SU-DHL-6 (cell line): ENCODE measurements around the gene TPSB2.

Experiments used
- H2AFZ ChIP-seq: fragments of 200-600 bp; sonication (generic); 2 replicates; pipeline ENCODE4 v1.6.1; 2014; ENCODE audit warnings: low read depth, mild to moderate bottlenecking, moderate library complexity, mixed read lengths, antibody characterized with exemption, low read length; ENCODE audit not compliant: severe bottlenecking
- H3F3A ChIP-seq: fragments of 200-600 bp; shearing (Covaris generic); 2 replicates; pipeline ENCODE4 v1.6.0; 2016; ENCODE audit warnings: antibody characterized with exemption, mild to moderate bottlenecking; ENCODE audit not compliant: insufficient read depth
- H3K27ac ChIP-seq: fragments of 200-600 bp; sonication (generic); 2 replicates; pipeline ENCODE4 v1.5.1; 2016; ENCODE audit warnings: low read depth, mild to moderate bottlenecking, low read length, moderate library complexity, mixed read lengths
- H3K27me3 ChIP-seq: fragments of 200-600 bp; sonication (generic), shearing (Covaris generic); 2 replicates; pipeline ENCODE4 v1.6.0; 2014; ENCODE audit warnings: mild to moderate bottlenecking, low read length
- H3K36me3 ChIP-seq: fragments of 200-600 bp; sonication (generic); 2 replicates; pipeline ENCODE4 v1.6.1; 2014; ENCODE audit warnings: mild to moderate bottlenecking, low read length, mixed read lengths
- H3K4me2 ChIP-seq: fragments of 300-600, 200-600 bp; shearing (Covaris generic), sonication (generic); 2 replicates; pipeline ENCODE4 v1.6.0; 2014; ENCODE audit warnings: low read length, low read depth, mild to moderate bottlenecking; ENCODE audit not compliant: poor library complexity, severe bottlenecking
- H3K4me3 ChIP-seq: fragments of 200-600 bp; sonication (generic); 2 replicates; pipeline ENCODE4 v1.5.1; 2014; ENCODE audit warnings: antibody characterized with exemption, low read length, mild to moderate bottlenecking, mixed read lengths; ENCODE audit not compliant: insufficient read depth, poor library complexity, severe bottlenecking
- H3K79me2 ChIP-seq: fragments of 200-600 bp; sonication (generic); 2 replicates; pipeline ENCODE4 v1.6.1; 2014; ENCODE audit warnings: mild to moderate bottlenecking, low read length, moderate library complexity; ENCODE audit not compliant: insufficient read depth
- H3K9ac ChIP-seq: fragments of 200-600 bp; sonication (generic); 2 replicates; pipeline ENCODE4 v1.7.0; 2014; ENCODE audit warnings: mild to moderate bottlenecking, low read length
- H3K9me2 ChIP-seq: fragments of 200-600 bp; sonication (generic); replicated peaks from 2 replicates; pipeline ENCODE4 v1.6.1; 2014; ENCODE audit warnings: low read length; ENCODE audit not compliant: insufficient read depth
- H3K9me3 ChIP-seq: fragments of 200-600 bp; sonication (generic); 2 replicates; pipeline ENCODE4 v1.6.1; 2014; ENCODE audit warnings: low read length, mixed read lengths; ENCODE audit not compliant: insufficient read depth
- H4K20me1 ChIP-seq: fragments of 200-600 bp; sonication (generic); 2 replicates; pipeline ENCODE4 v1.6.1; 2014; ENCODE audit warnings: low read depth, mild to moderate bottlenecking, antibody characterized with exemption, low read length, moderate library complexity, mixed read lengths
- CTCF ChIP-seq: fragments of 200-600 bp; sonication (generic); IDR thresholded peaks from one replicate; pipeline ENCODE4 v1.5.1; 2017; ENCODE audit warnings: antibody characterized with exemption, mild to moderate bottlenecking, low read length, moderate library complexity; ENCODE audit not compliant: insufficient read depth, poor library complexity, severe bottlenecking
- EZH2phosphoT487 ChIP-seq: fragments of 200-600 bp; sonication (generic), shearing (Covaris generic); conservative IDR thresholded peaks from 2 replicates; pipeline ENCODE4 v1.6.1; 2018; ENCODE audit warnings: mild to moderate bottlenecking, antibody characterized with exemption, low read length, moderate library complexity, mixed read lengths

The TPSB2 gene

GRCh38 chr16:1194665-1195392, 35.2 kb downstream of the TPSB2 start:
- Histone ChIP-seq H3K27ac (no peak overlapping the region), H3K4me3 (no peak overlapping the region), H4K20me1 (no peaks in the 10 kb centered on the region), H3K9ac (no peak overlapping the region), H3K79me2 (no peaks in the 10 kb centered on the region), H3K9me3 (no peaks in the 10 kb centered on the region), H3K9me2 (no peaks in the 10 kb centered on the region), H3F3A (no peaks in the 10 kb centered on the region), H2AFZ (no peak overlapping the region), H3K27me3 (no peaks in the 10 kb centered on the region), H3K4me2 (no peak overlapping the region), H3K36me3 (no peaks in the 10 kb centered on the region)
- TF ChIP-seq EZH2phosphoT487 (no peak), CTCF (peak; percentile 72)

GRCh38 chr16:1193825-1194581, 36.0 kb downstream of the TPSB2 start:
- no peak overlapping the region for H3K9ac ChIP-seq
- no peaks in the 10 kb centered on the region for H4K20me1 ChIP-seq
- H2AFZ ChIP-seq = no peak overlapping the region
- no peaks in the 10 kb centered on the region for H3F3A ChIP-seq
- no peaks in the 10 kb centered on the region for H3K27me3 ChIP-seq
- TF ChIP-seq EZH2phosphoT487 (no peak), CTCF (no peak)
- no peaks in the 10 kb centered on the region for H3K9me2 ChIP-seq
- H3K9me3 ChIP-seq = no peaks in the 10 kb centered on the region
- no peak overlapping the region for H3K4me3 ChIP-seq
- H3K4me2 ChIP-seq = no peak overlapping the region
- H3K36me3 ChIP-seq = no peaks in the 10 kb centered on the region
- H3K27ac ChIP-seq = no peak overlapping the region
- no peaks in the 10 kb centered on the region for H3K79me2 ChIP-seq

- Histone ChIP-seq H3K4me3 (no peak overlapping the region), H3K79me2 (no peaks in the 10 kb centered on the region), H3K36me3 (no peaks in the 10 kb centered on the region), H3K27ac (no peak overlapping the region), H4K20me1 (no peaks in the 10 kb centered on the region), H3K4me2 (no peak overlapping the region), H3K9me3 (no peaks in the 10 kb centered on the region), H2AFZ (no peak overlapping the region), H3F3A (no peaks in the 10 kb centered on the region), H3K9me2 (no peaks in the 10 kb centered on the region), H3K27me3 (no peaks in the 10 kb centered on the region), H3K9ac (no peak overlapping the region)
- TF ChIP-seq CTCF (no peak), EZH2phosphoT487 (no peak)
Measured at GRCh38 chr16:1193143-1193824, 36.7 kb downstream of the TPSB2 start.
